ENCODE measurements around the gene WDFY2. TPM values are rescaled to one million over a fixed set of nuclear protein-coding genes. Genes with fewer than 3 reads are reported as not detected.
A peak's percentile ranks its signal among the peaks of the same experiment; 100 is the strongest.
"Not testable (repeated sequence)": the region's sequence is repeated elsewhere in the genome, so short reads cannot be mapped to it uniquely, and the experiment has no call there.

The WDFY2 gene
- total and polyA plus RNA-seq, 4 donors = 4.6 to 27.3 (median 10.9) TPM

DNA sequence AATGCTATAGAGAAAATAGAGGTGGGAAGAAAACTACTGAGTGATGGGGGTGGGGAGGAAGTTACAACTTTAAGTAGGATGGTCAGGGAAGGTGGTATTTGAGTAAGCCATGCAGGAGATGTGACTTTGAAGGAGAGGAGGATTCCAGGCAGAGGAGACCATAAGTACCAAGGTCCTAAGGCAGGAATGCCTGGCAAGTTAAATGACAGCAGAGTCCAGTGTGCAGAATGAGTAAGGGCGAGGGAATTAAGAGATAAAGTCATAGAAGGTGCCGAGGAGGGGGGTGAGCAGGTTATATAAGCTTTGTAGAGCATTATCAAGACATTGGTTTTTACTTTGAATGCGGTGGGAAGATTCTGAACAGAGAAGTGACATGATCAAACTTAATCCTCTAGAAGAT, 43.2 kb upstream of the WDFY2 start:
- DNase-seq (no peak), ATAC-seq (ENCODE audit: insufficient read depth, low FRiP score) (no peak)
- Histone ChIP-seq H3K9ac (ENCODE audit: insufficient read depth in 1 of 2, low read length in 2 of 2) (no peak overlapping the region), H3K27ac (ENCODE audit: low read depth in 1 of 2, low read length in 1 of 2) (no peak overlapping the region), H3K9me3 (ENCODE audit: control insufficient read depth in 4 of 4, insufficient read depth in 3 of 4, low read length in 3 of 4) (no peaks in the 10 kb centered on the region), H3K4me1 (ENCODE audit: control insufficient read depth in 5 of 5, insufficient read depth in 5 of 5, low read length in 5 of 5) (peaks cover 0 to 15% (median 5%) of the 10 kb centered on the region in 5 donors), H3K36me3 (ENCODE audit: control insufficient read depth in 4 of 4, insufficient read depth in 4 of 4, low read length in 4 of 4) (no peaks in the 10 kb centered on the region), H3K27me3 (ENCODE audit: control insufficient read depth in 3 of 3, insufficient read depth in 3 of 3, low read length in 2 of 3) (no peaks in the 10 kb centered on the region), H3K4me3 (no peak overlapping the region)
- TF ChIP-seq, protein P1, sequence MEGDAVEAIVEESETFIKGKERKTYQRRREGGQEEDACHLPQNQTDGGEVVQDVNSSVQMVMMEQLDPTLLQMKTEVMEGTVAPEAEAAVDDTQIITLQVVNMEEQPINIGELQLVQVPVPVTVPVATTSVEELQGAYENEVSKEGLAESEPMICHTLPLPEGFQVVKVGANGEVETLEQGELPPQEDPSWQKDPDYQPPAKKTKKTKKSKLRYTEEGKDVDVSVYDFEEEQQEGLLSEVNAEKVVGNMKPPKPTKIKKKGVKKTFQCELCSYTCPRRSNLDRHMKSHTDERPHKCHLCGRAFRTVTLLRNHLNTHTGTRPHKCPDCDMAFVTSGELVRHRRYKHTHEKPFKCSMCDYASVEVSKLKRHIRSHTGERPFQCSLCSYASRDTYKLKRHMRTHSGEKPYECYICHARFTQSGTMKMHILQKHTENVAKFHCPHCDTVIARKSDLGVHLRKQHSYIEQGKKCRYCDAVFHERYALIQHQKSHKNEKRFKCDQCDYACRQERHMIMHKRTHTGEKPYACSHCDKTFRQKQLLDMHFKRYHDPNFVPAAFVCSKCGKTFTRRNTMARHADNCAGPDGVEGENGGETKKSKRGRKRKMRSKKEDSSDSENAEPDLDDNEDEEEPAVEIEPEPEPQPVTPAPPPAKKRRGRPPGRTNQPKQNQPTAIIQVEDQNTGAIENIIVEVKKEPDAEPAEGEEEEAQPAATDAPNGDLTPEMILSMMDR (IDR thresholded peaks at IDR 0.05; ENCODE audit: control extremely low read depth, extremely low read depth) = no peak
- 87 to 96% methylated on average over 3 of the region's 3 CpGs for WGBS, 2 donors

DNA sequence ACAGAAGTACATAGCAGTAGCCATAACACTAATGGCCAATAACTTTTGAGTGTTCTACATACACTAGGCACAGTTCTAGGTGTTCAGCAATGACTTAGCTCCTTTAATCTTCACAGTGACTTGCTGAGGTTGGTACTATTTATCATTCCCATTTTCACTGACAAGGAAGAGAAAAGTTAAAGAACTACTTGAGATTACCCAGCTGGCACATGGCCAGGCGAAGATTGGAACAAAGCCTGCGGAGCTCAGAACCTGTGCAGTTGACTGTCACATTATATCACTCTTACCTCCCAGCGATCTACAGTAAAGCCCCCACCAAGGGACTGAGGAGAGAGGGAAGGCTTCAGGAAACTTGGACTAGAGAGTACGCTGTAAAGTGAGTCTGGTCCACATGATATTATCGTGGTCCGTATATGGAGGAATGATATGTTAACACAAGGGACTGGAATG, 42.4 kb upstream of the WDFY2 start:
- TF ChIP-seq, protein P1 (IDR thresholded peaks at IDR 0.05; ENCODE audit: control extremely low read depth, extremely low read depth) = no peak
- WGBS, 2 donors = 49 to 72% methylated on average over 6 of the region's 6 CpGs
- Histone ChIP-seq H3K4me3 (no peak overlapping the region), H3K27me3 (ENCODE audit: control insufficient read depth in 3 of 3, insufficient read depth in 3 of 3, low read length in 2 of 3) (no peaks in the 10 kb centered on the region), H3K9me3 (ENCODE audit: control insufficient read depth in 4 of 4, insufficient read depth in 3 of 4, low read length in 3 of 4) (no peaks in the 10 kb centered on the region), H3K36me3 (ENCODE audit: control insufficient read depth in 4 of 4, insufficient read depth in 4 of 4, low read length in 4 of 4) (no peaks in the 10 kb centered on the region), H3K27ac (ENCODE audit: low read depth in 1 of 2, low read length in 1 of 2) (no peak overlapping the region), H3K9ac (ENCODE audit: insufficient read depth in 1 of 2, low read length in 2 of 2) (no peak overlapping the region), H3K4me1 (ENCODE audit: control insufficient read depth in 5 of 5, insufficient read depth in 5 of 5, low read length in 5 of 5) (peaks cover 0 to 15% (median 5%) of the 10 kb centered on the region in 5 donors)
- ATAC-seq (ENCODE audit: insufficient read depth, low FRiP score) (no peak), DNase-seq (no peak)

DNA sequence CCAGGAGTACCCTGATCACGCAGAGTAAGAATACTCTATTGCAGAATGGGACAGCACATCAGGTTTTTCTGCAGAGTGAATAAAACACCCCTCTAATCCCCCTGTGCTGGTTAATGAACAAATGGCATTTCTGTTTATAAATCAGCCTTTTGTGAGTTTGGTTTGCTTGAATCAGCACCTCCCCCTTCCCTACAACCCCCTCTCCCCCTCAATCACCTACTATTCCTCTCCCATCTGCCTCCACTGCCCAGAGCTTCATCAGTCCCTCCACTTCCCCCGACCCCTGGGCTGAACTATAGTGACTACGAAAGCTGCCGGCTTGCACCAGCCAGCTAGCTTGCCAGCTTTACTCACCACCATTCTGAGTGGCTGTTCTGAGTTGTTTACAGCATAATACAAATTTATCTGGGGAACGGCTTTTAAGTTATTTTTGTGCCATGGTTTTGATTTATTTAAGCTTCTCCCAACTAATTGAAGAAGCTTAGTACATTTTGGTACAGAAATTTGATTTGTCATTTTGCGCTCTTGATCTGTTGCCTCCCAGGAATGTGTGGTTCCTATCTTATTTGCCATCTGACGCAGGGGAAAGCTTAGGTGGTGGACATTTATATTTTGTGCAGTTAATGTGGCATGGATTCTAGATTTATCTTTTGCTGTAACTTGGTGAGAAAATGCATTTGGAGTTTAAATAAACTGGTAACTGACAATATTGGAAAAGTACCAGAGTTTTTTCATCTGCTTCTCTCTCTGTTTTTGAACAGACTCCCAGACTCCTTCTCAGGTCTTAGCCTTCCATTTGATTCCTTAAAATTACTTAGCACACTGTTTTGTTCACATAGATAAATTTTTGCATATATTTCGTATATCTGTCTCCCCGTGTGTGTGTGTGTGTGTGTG, 41.7 kb upstream of the WDFY2 start:
- Histone ChIP-seq H3K9me3 (ENCODE audit: control insufficient read depth in 4 of 4, insufficient read depth in 3 of 4, low read length in 3 of 4) (no peaks in the 10 kb centered on the region), H3K4me3 (no peak overlapping the region), H3K36me3 (ENCODE audit: control insufficient read depth in 4 of 4, insufficient read depth in 4 of 4, low read length in 4 of 4) (no peaks in the 10 kb centered on the region), H3K27me3 (ENCODE audit: control insufficient read depth in 3 of 3, insufficient read depth in 3 of 3, low read length in 2 of 3) (no peaks in the 10 kb centered on the region), H3K27ac (ENCODE audit: low read depth in 1 of 2, low read length in 1 of 2) (no peak overlapping the region), H3K4me1 (ENCODE audit: control insufficient read depth in 5 of 5, insufficient read depth in 5 of 5, low read length in 5 of 5) (peaks cover 0 to 15% (median 5%) of the 10 kb centered on the region in 5 donors), H3K9ac (ENCODE audit: insufficient read depth in 1 of 2, low read length in 2 of 2) (no peak overlapping the region)
- ATAC-seq (ENCODE audit: insufficient read depth, low FRiP score) = no peak
- 53 to 64% methylated on average over 9 of the region's 9 CpGs for whole genome bisulfite sequencing, 2 donors
- peak; percentile 39 to 71 (median 63) for DNase-seq
- TF ChIP-seq, protein P1 (IDR thresholded peaks at IDR 0.05; ENCODE audit: control extremely low read depth, extremely low read depth) = no peak

DNA sequence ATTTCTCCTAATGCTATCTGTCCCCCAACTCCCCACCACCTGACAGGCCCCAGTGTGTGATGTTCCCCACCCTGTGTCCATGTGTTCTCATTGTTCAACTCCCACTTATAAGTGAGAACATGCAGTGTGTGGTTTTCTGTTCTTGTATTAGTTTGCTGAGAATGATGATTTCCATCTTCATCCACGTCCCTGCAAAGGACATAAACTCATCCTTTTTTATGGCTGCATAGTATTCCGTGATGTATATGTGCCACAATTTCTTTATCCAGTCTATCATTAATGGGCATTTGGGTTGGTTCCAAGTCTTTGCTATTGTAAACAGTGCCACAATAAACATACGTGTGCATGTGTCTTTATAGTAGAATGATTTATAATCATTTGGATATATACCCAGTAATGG, 38.8 kb upstream of the WDFY2 start:
- peaks cover 0 to 15% (median 5%) of the 10 kb centered on the region in 5 donors for H3K4me1 ChIP-seq (ENCODE audit: control insufficient read depth in 5 of 5, insufficient read depth in 5 of 5, low read length in 5 of 5)
- H3K9me3 ChIP-seq (ENCODE audit: control insufficient read depth in 4 of 4, insufficient read depth in 3 of 4, low read length in 3 of 4); H3K36me3 ChIP-seq (ENCODE audit: control insufficient read depth in 4 of 4, insufficient read depth in 4 of 4, low read length in 4 of 4); H3K4me3 ChIP-seq; H3K27ac ChIP-seq (ENCODE audit: low read depth in 1 of 2, low read length in 1 of 2); DNase-seq; ATAC-seq (ENCODE audit: insufficient read depth, low FRiP score); H3K9ac ChIP-seq (ENCODE audit: insufficient read depth in 1 of 2, low read length in 2 of 2); H3K27me3 ChIP-seq (ENCODE audit: control insufficient read depth in 3 of 3, insufficient read depth in 3 of 3, low read length in 2 of 3): not testable (repeated sequence)
- WGBS, 2 donors = 82 to 84% methylated on average over 3 of the region's 3 CpGs

Measured in lung (tissue), 12 donors.